ENCODE data around the gene SOX1. TPM values are rescaled to one million over a fixed set of nuclear protein-coding genes. Genes with fewer than 3 reads are reported as not detected.

The SOX1 gene
- total RNA-seq, 1 donor from 2014 or later, result 0.57 TPM

DNA sequence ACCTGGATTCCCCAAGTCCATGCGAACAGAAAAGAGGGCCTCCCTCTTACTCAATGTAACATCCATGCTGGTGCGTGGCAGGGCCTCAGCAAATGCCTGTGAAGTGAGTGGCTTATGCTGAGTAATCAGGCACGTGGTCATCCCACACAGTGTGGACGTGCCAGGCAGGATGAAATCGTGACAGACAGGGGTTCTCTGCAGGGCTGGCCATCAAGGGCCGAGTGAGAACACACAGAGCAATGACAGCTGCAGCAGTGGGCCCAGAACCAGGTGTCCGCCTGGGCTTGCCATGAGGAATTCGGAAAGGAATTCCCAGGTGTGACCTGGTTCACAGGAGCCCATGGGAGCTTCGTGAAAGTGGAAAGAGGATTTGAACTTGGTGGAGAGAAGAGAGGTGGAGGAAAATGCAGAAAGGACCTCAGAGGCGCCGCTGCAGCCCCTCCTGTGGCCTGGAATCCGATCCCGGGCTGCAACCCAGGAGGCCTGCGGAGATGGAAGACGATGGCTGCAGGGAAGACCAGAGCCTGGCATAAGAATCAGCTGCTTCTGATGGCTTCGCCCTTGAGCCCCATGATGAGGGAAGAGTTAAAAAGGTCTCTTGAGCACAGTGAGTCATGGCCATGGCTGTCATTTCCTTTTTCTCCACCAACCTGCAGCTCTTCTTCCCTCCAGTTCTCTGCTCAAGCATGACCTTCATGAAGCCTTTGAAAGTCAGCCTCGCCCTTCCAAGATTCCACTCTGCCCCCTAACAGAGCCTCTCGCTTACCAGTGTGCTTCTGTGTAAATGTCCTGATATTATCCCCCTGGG is 34.6 kb upstream of the SOX1 start:
- H3K36me3 Mint-ChIP-seq (ENCODE audit: insufficient read depth), result no peaks in the 10 kb centered on the region
- no peaks in the 10 kb centered on the region for H3K4me1 Mint-ChIP-seq (ENCODE audit: low read depth)
- H3K4me3 Mint-ChIP-seq (ENCODE audit: low read depth), result no peak overlapping the region
- TF ChIP-seq, protein P1, sequence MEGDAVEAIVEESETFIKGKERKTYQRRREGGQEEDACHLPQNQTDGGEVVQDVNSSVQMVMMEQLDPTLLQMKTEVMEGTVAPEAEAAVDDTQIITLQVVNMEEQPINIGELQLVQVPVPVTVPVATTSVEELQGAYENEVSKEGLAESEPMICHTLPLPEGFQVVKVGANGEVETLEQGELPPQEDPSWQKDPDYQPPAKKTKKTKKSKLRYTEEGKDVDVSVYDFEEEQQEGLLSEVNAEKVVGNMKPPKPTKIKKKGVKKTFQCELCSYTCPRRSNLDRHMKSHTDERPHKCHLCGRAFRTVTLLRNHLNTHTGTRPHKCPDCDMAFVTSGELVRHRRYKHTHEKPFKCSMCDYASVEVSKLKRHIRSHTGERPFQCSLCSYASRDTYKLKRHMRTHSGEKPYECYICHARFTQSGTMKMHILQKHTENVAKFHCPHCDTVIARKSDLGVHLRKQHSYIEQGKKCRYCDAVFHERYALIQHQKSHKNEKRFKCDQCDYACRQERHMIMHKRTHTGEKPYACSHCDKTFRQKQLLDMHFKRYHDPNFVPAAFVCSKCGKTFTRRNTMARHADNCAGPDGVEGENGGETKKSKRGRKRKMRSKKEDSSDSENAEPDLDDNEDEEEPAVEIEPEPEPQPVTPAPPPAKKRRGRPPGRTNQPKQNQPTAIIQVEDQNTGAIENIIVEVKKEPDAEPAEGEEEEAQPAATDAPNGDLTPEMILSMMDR (IDR thresholded peaks at IDR 0.05; ENCODE audit: unreplicated experiment), result no peak
- DNase-seq (ENCODE audit: low spot score, unreplicated experiment), result no peak
- peaks cover 61% of the 10 kb centered on the region for H3K27me3 Mint-ChIP-seq
- no peak overlapping the region for H3K27ac Mint-ChIP-seq
- no peaks in the 10 kb centered on the region for H3K9me3 Mint-ChIP-seq (ENCODE audit: low read depth)

DNA sequence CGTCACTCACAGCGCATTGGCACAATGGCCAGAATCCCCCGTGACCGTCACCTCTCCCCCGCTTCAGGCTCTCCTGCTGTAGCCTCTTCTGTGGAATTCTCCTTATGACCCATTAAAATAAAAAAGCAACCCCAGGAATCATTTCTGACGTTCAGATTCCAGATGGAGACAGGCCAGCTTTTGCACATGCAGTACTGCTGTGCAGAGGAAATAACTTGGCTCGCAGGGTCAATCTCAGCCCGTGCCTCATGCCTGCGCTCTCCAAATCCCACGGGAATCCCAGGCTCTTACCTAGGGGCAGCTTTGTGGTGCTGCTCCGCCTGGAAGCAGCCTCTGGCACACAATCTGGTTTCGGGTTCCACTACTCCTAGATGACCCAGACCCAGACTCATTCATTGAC is 32.7 kb upstream of the SOX1 start:
- Mint-ChIP-seq H3K4me3 (ENCODE audit: low read depth) (no peak overlapping the region), H3K9me3 (ENCODE audit: low read depth) (no peaks in the 10 kb centered on the region), H3K27me3 (peaks cover 67% of the 10 kb centered on the region), H3K36me3 (ENCODE audit: insufficient read depth) (no peaks in the 10 kb centered on the region), H3K4me1 (ENCODE audit: low read depth) (no peaks in the 10 kb centered on the region), H3K27ac (no peak overlapping the region)
- TF ChIP-seq, protein P1 (IDR thresholded peaks at IDR 0.05; ENCODE audit: unreplicated experiment), result no peak
- no peak for DNase-seq (ENCODE audit: low spot score, unreplicated experiment)

DNA sequence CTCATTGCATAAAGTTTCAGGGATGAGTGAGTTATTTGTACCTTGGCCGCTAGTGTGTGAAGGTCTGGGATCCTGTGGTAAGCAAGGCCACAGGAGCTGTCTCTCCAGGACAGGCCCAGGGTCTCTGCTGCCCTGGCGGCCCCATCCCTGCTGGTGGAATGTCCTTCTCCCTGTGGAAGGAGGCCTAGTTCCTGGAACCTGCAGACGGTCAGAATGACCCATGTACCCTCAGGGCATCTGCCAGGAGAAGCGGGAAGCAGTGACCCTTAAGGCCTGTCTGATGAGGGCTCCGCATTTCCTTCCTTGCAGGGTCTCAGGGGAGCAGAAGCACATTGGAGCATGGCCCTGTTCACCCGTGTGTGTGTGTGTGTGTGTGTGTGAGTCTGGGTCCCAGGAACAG is 32.1 kb upstream of the SOX1 start:
- Mint-ChIP-seq H3K27ac (no peak overlapping the region), H3K36me3 (ENCODE audit: insufficient read depth) (no peaks in the 10 kb centered on the region), H3K27me3 (peaks cover 67% of the 10 kb centered on the region), H3K4me1 (ENCODE audit: low read depth) (no peaks in the 10 kb centered on the region), H3K4me3 (ENCODE audit: low read depth) (no peak overlapping the region), H3K9me3 (ENCODE audit: low read depth) (no peaks in the 10 kb centered on the region)
- TF ChIP-seq, protein P1 (IDR thresholded peaks at IDR 0.05; ENCODE audit: unreplicated experiment), result no peak
- no peak for DNase-seq (ENCODE audit: low spot score, unreplicated experiment)

DNA sequence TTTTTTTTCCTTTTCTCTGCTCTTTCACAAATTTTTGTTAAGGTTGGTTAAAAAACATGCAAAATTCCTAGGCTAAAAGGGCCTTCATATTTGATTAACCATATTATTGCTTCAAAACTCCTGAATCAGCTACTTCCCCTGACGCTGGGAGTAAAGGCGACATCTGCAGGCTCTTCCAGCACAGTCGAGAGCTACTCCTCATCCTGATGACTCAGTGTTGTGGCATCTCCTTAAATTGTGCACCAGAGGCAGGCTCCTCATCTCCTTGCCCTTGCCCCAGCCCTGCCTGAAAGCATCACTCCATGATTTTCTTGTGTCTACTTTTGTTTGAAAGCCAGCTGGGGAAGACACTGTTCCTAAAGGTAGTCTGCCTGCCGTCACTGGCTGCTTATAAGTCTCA is 24.5 kb upstream of the SOX1 start:
- H3K4me1 Mint-ChIP-seq (ENCODE audit: low read depth), result no peaks in the 10 kb centered on the region
- H3K36me3 Mint-ChIP-seq (ENCODE audit: insufficient read depth), result no peaks in the 10 kb centered on the region
- peaks cover 25% of the 10 kb centered on the region for H3K9me3 Mint-ChIP-seq (ENCODE audit: low read depth)
- H3K27me3 Mint-ChIP-seq, result peaks cover 92% of the 10 kb centered on the region
- H3K27ac Mint-ChIP-seq, result no peak overlapping the region
- no peak overlapping the region for H3K4me3 Mint-ChIP-seq (ENCODE audit: low read depth)
- TF ChIP-seq, protein P1 (IDR thresholded peaks at IDR 0.05; ENCODE audit: unreplicated experiment), result no peak
- DNase-seq (ENCODE audit: low spot score, unreplicated experiment), result no peak

DNA sequence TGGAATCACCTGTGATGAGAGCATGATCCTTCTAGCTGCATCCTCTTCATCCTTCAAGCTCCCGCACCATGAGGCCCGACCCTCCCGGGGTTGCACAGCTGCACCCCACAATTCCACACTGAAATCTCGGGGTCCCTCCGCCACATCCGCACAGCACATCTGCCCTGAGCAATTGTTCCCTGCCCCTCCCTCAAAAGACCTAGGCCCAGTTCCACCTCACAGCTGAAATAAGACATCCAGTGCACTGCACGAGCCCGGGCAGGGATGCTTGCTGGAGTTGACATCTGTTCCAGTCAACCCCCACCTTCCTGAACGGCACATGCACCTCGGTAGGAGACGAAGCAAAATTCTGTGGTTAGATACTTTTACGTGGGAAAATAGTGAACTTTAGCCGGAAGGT is 14.7 kb upstream of the SOX1 start:
- H3K4me3 Mint-ChIP-seq (ENCODE audit: low read depth), result no peak overlapping the region
- H3K9me3 Mint-ChIP-seq (ENCODE audit: low read depth), result peaks cover 4% of the 10 kb centered on the region
- no peaks in the 10 kb centered on the region for H3K36me3 Mint-ChIP-seq (ENCODE audit: insufficient read depth)
- peaks cover 90% of the 10 kb centered on the region for H3K27me3 Mint-ChIP-seq
- DNase-seq (ENCODE audit: low spot score, unreplicated experiment), result no peak
- H3K4me1 Mint-ChIP-seq (ENCODE audit: low read depth), result peaks cover 1% of the 10 kb centered on the region
- H3K27ac Mint-ChIP-seq, result no peak overlapping the region
- TF ChIP-seq, protein P1 (IDR thresholded peaks at IDR 0.05; ENCODE audit: unreplicated experiment), result no peak

Data from progenitor cell of endocrine pancreas (in vitro differentiated cells).